Amygdala (tissue), 56 donors: ENCODE measurements around the gene FOXJ1.
"Not testable (repeated sequence)": the region's sequence is repeated elsewhere in the genome, so short reads cannot be mapped to it uniquely, and the experiment has no call there.

Experiments
- DNase-seq, 56 donors: peaks; one replicate each; lab custom pipeline; 2025; lab: John Stamatoyannopoulos, UW

FOXJ1 gene

GRCh38 chr17:76141212-76142038, at the start of gene FOXJ1:
FOXJ1 (minus strand) TSS chr17:76141245; CDS start chr17:76140395, 850 bp downstream.
- DNase-seq = peak in 55 of 56 donors; percentile 24 to 94 (median 82)

GRCh38 chr17:76189741-76190140, 48.7 kb upstream of the FOXJ1 start:
- no peak for DNase-seq

- no peak for DNase-seq
Measured at GRCh38 chr17:76189247-76189646, 48.2 kb upstream of the FOXJ1 start.

- no peak for DNase-seq
Measured at GRCh38 chr17:76188213-76189016, 47.4 kb upstream of the FOXJ1 start.

GRCh38 chr17:76186774-76187173, 45.7 kb upstream of the FOXJ1 start:
- not testable (repeated sequence) for DNase-seq

- DNase-seq = no peak
Measured at GRCh38 chr17:76184290-76184689, 43.2 kb upstream of the FOXJ1 start.

GRCh38 chr17:76182016-76182764, 41.1 kb upstream of the FOXJ1 start:
- DNase-seq = peak in 54 of 56 donors; percentile 11 to 93 (median 62)

- no peak for DNase-seq
Measured at GRCh38 chr17:76179496-76180467, 38.7 kb upstream of the FOXJ1 start.

- no peak for DNase-seq
Measured at GRCh38 chr17:76178124-76178523, 37.1 kb upstream of the FOXJ1 start.

GRCh38 chr17:76176701-76177574, 35.9 kb upstream of the FOXJ1 start:
- DNase-seq = no peak

GRCh38 chr17:76174037-76174436, 33.0 kb upstream of the FOXJ1 start:
- DNase-seq = no peak

GRCh38 chr17:76173474-76173873, 32.4 kb upstream of the FOXJ1 start:
- no peak for DNase-seq

GRCh38 chr17:76171706-76172105, 30.7 kb upstream of the FOXJ1 start:
- DNase-seq = no peak

- DNase-seq = no peak
Measured at GRCh38 chr17:76170114-76170513, 29.1 kb upstream of the FOXJ1 start.

GRCh38 chr17:76166906-76167305, 25.9 kb upstream of the FOXJ1 start:
- peak in 4 of 56 donors; percentile 4 to 23 (median 12) for DNase-seq

- DNase-seq = peak in 41 of 56 donors; percentile 9 to 79 (median 46)
Measured at GRCh38 chr17:76166168-76166567, 25.1 kb upstream of the FOXJ1 start.

GRCh38 chr17:76164331-76164730, 23.3 kb upstream of the FOXJ1 start:
- DNase-seq = no peak

GRCh38 chr17:76163919-76164318, 22.9 kb upstream of the FOXJ1 start:
- DNase-seq = no peak
